Upper lobe of left lung (tissue), 4 donors: ENCODE data around the gene KCTD1.

Source experiments
- CTCF ChIP-seq, 6 experiments: fragments of 450-650 bp in 4 of 6; fragments of 200-600 bp in 2 of 6; sonication (generic) in 2 of 6; IDR thresholded peaks; one replicate each; pipeline ENCODE4 v1.5.1; 2016 to 2019; ENCODE audit warnings: antibody characterized with exemption in 6 of 6
- EP300 ChIP-seq, 4 donors: sonication (generic); formaldehyde crosslinking; IDR thresholded peaks; one replicate each; pipeline ENCODE4 v1.5.1; 2017; ENCODE audit warnings: antibody characterized with exemption in 4 of 4, control low read depth in 2 of 4
- POLR2A ChIP-seq, 4 donors: fragments of 450-650 bp; IDR thresholded peaks; one replicate each; pipeline ENCODE4 v1.5.1; 2016 to 2017; ENCODE audit warnings: antibody characterized with exemption in 4 of 4, mild to moderate bottlenecking in 2 of 4
- POLR2AphosphoS5 ChIP-seq, 2 donors: sonication (generic); formaldehyde crosslinking; IDR thresholded peaks; one replicate each; pipeline ENCODE4 v1.5.1; 2017; ENCODE audit warnings: antibody characterized with exemption in 2 of 2

- no peak for TF ChIP-seq POLR2A (IDR thresholded peaks at IDR 0.05)
- no peak for TF ChIP-seq CTCF (IDR thresholded peaks at IDR 0.05)
- no peak for TF ChIP-seq POLR2AphosphoS5 (IDR thresholded peaks at IDR 0.05)
- no peak for TF ChIP-seq EP300 (IDR thresholded peaks at IDR 0.05)
These were observed 84.0 kb downstream of the KCTD1 start for GRCh38 chr18:26464128-26465011.
